Dendritic cell treated with granulocyte-macrophage colony-stimulating factor and Interleukin-4, amounts not matched to agents 40 ng/mL and 50 ng/mL, for 4 days (primary cell): ENCODE measurements around the gene MON2.

ENCODE experiments used
- H3K27ac Mint-ChIP-seq: one replicate; pipeline ENCODE4 v1.8.0; 2022; ENCODE audit warnings: mild to moderate bottlenecking, mixed read lengths
- H3K27me3 Mint-ChIP-seq: one replicate; pipeline ENCODE4 v1.8.0; 2022; ENCODE audit warnings: mild to moderate bottlenecking, mixed read lengths
- H3K36me3 Mint-ChIP-seq: one replicate; pipeline ENCODE4 v1.8.0; 2022; ENCODE audit warnings: low read depth, mixed read lengths
- H3K4me1 Mint-ChIP-seq: one replicate; pipeline ENCODE4 v1.8.0; 2022; ENCODE audit warnings: low read depth, mixed read lengths
- H3K4me3 Mint-ChIP-seq: one replicate; pipeline ENCODE4 v1.8.0; 2022; ENCODE audit warnings: mild to moderate bottlenecking, moderate library complexity, mixed read lengths
- H3K9me3 Mint-ChIP-seq: one replicate; pipeline ENCODE4 v1.8.0; 2022; ENCODE audit warnings: mixed read lengths
- intact Hi-C: fragments of 100-400 bp; cut with micrococcal nuclease; formaldehyde crosslinking; loops from one replicate; pipeline ENCODE4 v1.15.0; 2022

Gene MON2

DNA sequence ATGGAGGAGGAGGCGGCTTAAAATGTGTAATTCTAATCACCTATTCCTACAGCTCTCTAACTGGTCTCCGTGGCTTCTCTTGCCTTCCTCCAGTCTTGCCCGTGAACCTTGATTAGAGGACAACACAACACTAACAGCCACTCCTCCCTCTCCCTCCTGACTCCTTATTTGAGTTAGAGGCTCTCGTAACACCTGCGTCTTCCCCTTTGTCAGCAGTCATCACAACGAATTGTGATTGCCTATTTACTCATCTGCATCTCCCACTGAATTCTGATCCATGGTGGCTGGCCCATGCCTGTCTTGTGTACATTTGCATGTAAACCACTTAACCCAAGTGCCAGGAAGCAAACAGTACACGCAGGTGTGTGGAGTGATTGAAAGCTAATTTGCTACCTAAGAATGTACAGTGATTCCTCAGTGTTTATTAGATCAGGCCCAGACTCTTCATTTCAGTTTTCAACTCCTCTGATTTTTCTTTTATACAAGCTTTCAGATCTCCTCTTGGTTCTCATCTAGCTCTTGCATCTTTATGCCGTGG is 154.5 kb downstream of the MON2 start:
- H3K27me3 Mint-ChIP-seq: no peaks in the 10 kb centered on the region
- no peak overlapping the region for H3K27ac Mint-ChIP-seq
- intact Hi-C loops: no loop called here
- no peaks in the 10 kb centered on the region for H3K9me3 Mint-ChIP-seq
- H3K4me3 Mint-ChIP-seq: no peak overlapping the region
- peaks cover 12% of the 10 kb centered on the region for H3K4me1 Mint-ChIP-seq
- no peaks in the 10 kb centered on the region for H3K36me3 Mint-ChIP-seq

DNA sequence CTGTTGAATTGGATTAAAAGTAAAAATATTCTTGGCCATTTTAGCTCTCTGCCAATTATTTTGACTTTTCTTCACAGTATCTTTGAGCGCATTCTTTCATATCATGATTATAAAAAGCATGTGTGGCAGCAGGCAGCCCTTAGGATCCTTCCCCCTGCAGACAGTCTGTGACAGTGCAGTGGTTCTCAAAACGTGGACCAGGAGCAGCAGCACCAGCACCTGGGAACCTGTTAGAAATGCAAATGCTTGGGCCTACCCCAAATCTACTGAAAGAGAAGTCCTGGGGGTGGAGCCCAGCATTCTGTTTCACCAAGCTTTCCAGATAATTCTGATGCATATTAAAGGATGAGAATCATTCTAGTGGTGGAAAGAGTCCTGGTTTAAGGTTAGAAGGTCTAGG is 155.6 kb downstream of the MON2 start:
- Mint-ChIP-seq H3K4me1 (peaks cover 17% of the 10 kb centered on the region), H3K9me3 (no peaks in the 10 kb centered on the region), H3K36me3 (no peaks in the 10 kb centered on the region), H3K27me3 (no peaks in the 10 kb centered on the region), H3K4me3 (no peak overlapping the region), H3K27ac (no peak overlapping the region)
- intact Hi-C loops: no loop called here

DNA sequence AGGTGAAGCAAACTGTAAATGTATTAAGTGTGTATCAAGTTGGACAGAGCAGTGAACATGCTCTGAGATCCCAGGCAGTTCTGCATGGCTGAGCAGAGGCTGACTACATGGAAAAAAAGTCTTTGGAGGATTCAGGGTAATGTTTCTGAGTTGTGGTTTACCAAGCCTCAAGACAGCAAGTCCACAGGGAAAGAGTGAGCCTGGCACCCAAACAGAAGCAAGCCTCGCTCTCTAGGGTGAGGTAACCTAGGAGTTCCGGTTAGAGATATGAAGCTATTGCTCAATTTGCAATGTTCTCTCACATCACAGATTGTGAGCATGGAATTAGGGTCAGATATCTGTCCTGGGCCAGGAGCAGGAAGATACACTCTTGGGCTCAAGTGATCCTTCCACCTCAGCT is 158.6 kb downstream of the MON2 start:
- Mint-ChIP-seq H3K36me3 (no peaks in the 10 kb centered on the region), H3K4me3 (no peak overlapping the region), H3K4me1 (peaks cover 17% of the 10 kb centered on the region), H3K27ac (no peak overlapping the region), H3K27me3 (peaks cover 16% of the 10 kb centered on the region), H3K9me3 (no peaks in the 10 kb centered on the region)
- intact Hi-C loops: no loop called here

DNA sequence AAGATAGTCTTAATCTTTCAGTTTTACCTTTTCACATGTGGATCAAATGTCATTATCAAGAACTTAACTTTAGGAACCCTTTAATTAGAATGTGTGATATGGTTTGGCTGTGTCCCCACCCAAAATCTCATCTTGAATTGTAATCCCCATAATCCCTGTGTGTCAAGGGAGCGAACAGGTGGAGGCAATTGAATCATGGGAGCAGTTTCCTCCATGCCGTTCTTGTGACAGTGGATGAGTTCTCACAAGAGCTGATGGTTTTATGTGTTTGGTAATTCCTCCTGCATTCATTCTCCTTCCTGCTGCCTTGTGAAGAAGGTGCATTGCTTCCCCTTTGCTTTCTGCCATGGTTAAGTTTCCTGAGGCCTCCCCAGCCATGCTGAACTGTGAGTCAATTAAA is 160.6 kb downstream of the MON2 start:
- H3K4me1 Mint-ChIP-seq: peaks cover 30% of the 10 kb centered on the region
- no peaks in the 10 kb centered on the region for H3K36me3 Mint-ChIP-seq
- peaks cover 31% of the 10 kb centered on the region for H3K27me3 Mint-ChIP-seq
- H3K27ac Mint-ChIP-seq: no peak overlapping the region
- intact Hi-C loops: no loop called here
- no peak overlapping the region for H3K4me3 Mint-ChIP-seq
- H3K9me3 Mint-ChIP-seq: no peaks in the 10 kb centered on the region

DNA sequence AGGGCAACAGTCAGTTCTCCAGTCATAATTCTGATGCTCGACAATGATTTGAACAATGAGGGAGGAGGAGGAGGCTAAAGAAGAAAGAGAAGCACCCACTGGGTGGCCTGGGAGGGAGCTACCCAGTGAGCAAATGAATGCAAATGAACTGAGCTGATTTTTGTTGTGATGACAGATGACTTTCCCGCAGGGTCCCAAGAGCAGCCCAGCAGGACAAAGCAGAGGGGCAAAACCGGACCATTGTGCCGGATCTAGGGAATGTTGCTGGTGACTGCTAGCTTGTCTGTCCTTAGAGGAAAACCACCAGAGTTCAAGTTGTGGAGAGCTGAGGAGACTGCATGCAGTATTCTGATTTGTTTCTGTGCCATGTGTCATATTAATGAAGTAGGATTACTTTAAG is 162.8 kb downstream of the MON2 start:
- Mint-ChIP-seq H3K4me3 (no peak overlapping the region), H3K27me3 (peaks cover 53% of the 10 kb centered on the region)
- intact Hi-C loops: no loop called here

GRCh38 chr12:62629971-62630739 is 163.5 kb downstream of the MON2 start:
- peaks cover 36% of the 10 kb centered on the region for H3K4me1 Mint-ChIP-seq
- H3K4me3 Mint-ChIP-seq: no peak overlapping the region
- intact Hi-C loops: no loop called here
- no peaks in the 10 kb centered on the region for H3K9me3 Mint-ChIP-seq
- H3K27ac Mint-ChIP-seq: no peak overlapping the region
- H3K27me3 Mint-ChIP-seq: peaks cover 57% of the 10 kb centered on the region
- no peaks in the 10 kb centered on the region for H3K36me3 Mint-ChIP-seq

More for the DNA sequence above, 162.8 kb downstream of the MON2 start:
- Mint-ChIP-seq H3K27ac (no peak overlapping the region), H3K9me3 (no peaks in the 10 kb centered on the region), H3K36me3 (no peaks in the 10 kb centered on the region), H3K4me1 (peaks cover 40% of the 10 kb centered on the region)

DNA sequence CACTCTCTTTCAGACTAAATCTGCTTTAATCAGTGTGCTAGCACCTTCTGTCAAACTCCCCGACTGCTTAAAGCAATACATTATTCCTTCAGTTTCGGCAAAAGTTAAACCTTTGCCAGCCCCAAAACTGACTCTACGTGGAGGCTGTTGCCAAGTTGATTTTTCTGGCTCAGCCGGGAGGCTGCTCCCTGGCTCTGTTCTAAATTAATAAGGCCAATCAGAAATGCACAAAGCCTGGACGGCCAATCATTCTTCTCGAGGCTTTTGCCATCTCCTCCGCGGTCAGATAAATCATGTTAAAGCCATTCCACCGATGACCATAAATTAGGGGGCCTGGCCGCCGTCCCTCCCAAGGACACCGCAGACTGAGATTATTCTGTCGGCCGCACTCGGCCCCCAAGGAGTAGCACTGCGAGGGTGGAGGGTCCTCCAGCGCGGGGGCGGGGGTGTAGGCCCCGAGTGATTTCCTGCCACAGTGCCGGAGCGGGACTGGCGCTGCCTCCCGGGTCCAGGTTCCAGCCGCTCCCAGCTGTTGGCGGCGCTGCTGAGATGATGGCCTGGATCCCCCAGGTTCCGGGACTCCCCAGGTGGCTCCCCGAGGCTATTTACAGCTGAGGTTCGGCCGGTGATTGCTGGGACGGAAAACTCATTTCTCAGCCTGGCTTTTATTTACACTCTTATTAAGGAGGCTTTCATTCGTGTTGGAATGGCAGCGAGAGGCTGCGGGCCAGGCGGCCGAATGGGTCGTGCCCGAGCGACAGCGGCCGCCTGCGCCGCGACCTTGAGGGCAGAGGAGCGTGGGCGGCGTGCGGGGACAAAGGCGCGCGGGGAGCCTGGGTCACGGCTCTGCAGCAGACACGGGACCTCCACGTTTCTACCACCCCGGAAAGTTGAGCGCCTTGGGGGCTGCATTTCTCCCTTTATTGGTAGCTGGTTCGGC is 165.1 kb downstream of the MON2 start:
- intact Hi-C loops: no loop called here
- Mint-ChIP-seq H3K4me1 (peaks cover 23% of the 10 kb centered on the region), H3K27ac (peak overlapping the region; percentile 68), H3K27me3 (peaks cover 57% of the 10 kb centered on the region), H3K9me3 (no peaks in the 10 kb centered on the region), H3K36me3 (no peaks in the 10 kb centered on the region), H3K4me3 (peak overlapping the region; percentile 84)

DNA sequence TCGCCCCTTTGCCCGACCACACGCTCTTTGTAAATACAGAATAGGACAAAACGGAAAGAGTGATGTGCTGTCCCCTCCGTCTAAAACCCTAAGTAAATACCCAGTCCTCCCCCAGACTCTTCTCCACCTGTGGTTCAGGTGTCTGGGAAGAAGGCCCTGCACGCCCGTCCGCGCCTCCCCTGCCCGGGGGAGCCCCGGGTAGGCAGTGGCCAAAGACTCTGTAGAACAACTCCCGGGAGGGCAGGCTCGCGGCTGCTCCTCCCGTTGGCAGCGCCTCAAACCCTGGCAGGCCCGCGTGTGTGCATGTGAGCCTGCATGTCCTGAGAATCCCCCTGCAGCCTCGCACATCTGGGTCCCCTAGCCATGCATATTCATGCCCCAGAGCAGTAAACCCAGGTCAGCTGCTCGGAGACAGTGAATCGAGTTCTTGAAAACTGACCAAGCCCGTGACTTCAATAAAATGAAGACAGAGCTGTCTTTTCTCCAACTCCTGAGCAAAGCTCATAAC is 165.8 kb downstream of the MON2 start:
- Mint-ChIP-seq H3K27me3 (peaks cover 57% of the 10 kb centered on the region), H3K36me3 (no peaks in the 10 kb centered on the region), H3K9me3 (no peaks in the 10 kb centered on the region), H3K4me1 (peaks cover 23% of the 10 kb centered on the region), H3K27ac (peak overlapping the region; percentile 68), H3K4me3 (peak overlapping the region; percentile 84)
- intact Hi-C loops: no loop called here

DNA sequence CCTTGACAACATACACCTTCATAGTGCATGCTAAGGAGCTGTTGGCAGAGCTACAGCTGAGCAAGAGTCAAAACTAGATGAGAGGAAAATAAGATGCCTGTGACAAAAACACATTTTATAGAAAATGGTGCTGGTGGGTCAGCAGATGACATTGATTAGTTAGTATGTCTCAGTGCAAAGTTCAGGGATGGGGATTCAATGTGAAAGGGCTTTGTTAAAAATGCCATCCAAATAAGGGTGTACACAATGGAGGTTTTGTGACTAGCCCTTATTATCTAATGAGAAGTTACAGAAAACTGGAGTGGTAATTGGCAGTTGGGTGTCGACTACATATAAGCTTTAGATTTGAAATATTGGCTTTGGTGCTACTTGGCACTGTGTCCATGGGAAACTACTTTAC is 169.0 kb downstream of the MON2 start:
- peaks cover 37% of the 10 kb centered on the region for H3K27me3 Mint-ChIP-seq
- H3K9me3 Mint-ChIP-seq: no peaks in the 10 kb centered on the region
- no peaks in the 10 kb centered on the region for H3K36me3 Mint-ChIP-seq
- no peak overlapping the region for H3K27ac Mint-ChIP-seq
- intact Hi-C loops: no loop called here
- H3K4me1 Mint-ChIP-seq: peaks cover 27% of the 10 kb centered on the region
- no peak overlapping the region for H3K4me3 Mint-ChIP-seq

DNA sequence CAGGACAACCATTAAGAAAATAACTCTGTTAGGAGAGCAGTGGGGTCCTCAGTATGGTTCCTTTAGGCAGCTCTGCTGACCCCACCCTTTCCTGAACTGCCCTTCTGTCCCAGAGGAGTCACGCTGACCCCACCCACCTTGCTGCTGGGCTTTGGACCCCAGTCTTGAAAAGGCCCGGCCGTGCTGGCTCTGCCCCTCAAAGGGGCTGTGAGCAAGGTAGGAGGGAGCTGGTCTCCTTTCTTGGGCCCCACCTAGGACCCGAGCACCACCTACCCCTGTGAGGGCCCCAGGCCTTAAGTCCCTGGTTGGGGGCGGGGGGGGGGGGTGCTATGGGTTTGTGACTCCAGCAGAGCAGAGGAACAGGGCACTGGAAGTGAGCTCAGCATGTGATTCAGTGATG is 171.1 kb downstream of the MON2 start:
- H3K9me3 Mint-ChIP-seq: no peaks in the 10 kb centered on the region
- intact Hi-C loops: no loop called here
- no peaks in the 10 kb centered on the region for H3K36me3 Mint-ChIP-seq
- H3K4me1 Mint-ChIP-seq: peaks cover 26% of the 10 kb centered on the region
- peaks cover 21% of the 10 kb centered on the region for H3K27me3 Mint-ChIP-seq
- no peak overlapping the region for H3K27ac Mint-ChIP-seq
- no peak overlapping the region for H3K4me3 Mint-ChIP-seq

GRCh38 chr12:62640910-62641448 is 174.4 kb downstream of the MON2 start:
- Mint-ChIP-seq H3K36me3 (no peaks in the 10 kb centered on the region), H3K9me3 (no peaks in the 10 kb centered on the region), H3K27me3 (no peaks in the 10 kb centered on the region), H3K4me1 (peaks cover 26% of the 10 kb centered on the region), H3K4me3 (no peak overlapping the region), H3K27ac (peak overlapping the region; percentile 4)
- intact Hi-C loops: no loop called here

GRCh38 chr12:62642486-62642885 is 175.9 kb downstream of the MON2 start:
- H3K27ac Mint-ChIP-seq: no peak overlapping the region
- H3K4me1 Mint-ChIP-seq: peaks cover 38% of the 10 kb centered on the region
- H3K9me3 Mint-ChIP-seq: no peaks in the 10 kb centered on the region
- intact Hi-C loops: no loop called here
- H3K36me3 Mint-ChIP-seq: no peaks in the 10 kb centered on the region
- no peak overlapping the region for H3K4me3 Mint-ChIP-seq
- H3K27me3 Mint-ChIP-seq: no peaks in the 10 kb centered on the region

DNA sequence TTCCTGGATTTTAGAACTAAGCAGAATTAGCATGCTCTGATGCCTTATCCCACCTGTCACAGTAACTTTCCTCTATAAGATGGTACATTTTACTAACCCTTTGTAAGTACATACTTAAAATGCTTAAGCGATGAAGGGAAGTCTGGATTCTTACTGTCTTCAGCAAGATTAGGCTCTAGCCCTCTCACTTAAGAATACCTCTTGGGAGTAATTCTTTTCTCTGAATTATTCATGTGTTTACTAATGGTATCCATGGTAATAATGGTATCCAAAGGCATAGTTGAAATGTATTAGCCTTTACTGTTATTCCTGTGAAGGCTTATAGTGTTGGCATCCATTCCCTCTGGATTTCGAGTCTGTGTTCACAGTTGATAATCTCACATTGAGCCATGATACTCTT is 176.9 kb downstream of the MON2 start:
- Mint-ChIP-seq H3K36me3 (no peaks in the 10 kb centered on the region), H3K9me3 (no peaks in the 10 kb centered on the region), H3K27me3 (no peaks in the 10 kb centered on the region), H3K27ac (no peak overlapping the region), H3K4me1 (peaks cover 48% of the 10 kb centered on the region), H3K4me3 (no peak overlapping the region)
- intact Hi-C loops: no loop called here

GRCh38 chr12:62646566-62646965 is 179.9 kb downstream of the MON2 start:
- H3K9me3 Mint-ChIP-seq: no peaks in the 10 kb centered on the region
- H3K4me1 Mint-ChIP-seq: peaks cover 38% of the 10 kb centered on the region
- H3K4me3 Mint-ChIP-seq: no peak overlapping the region
- intact Hi-C loops: no loop called here
- H3K36me3 Mint-ChIP-seq: no peaks in the 10 kb centered on the region
- no peaks in the 10 kb centered on the region for H3K27me3 Mint-ChIP-seq
- peak overlapping the region; percentile 78 for H3K27ac Mint-ChIP-seq
